MM.1S (cell line): ENCODE measurements around the gene DEAF1.

Experiments used
- CTCF ChIP-seq: fragments of 300-600 bp; sonication (generic); IDR thresholded peaks from 2 replicates; pipeline ENCODE4 v1.5.1; 2016; ENCODE audit warnings: antibody characterized with exemption, low read length, mixed read lengths
- EZH2 ChIP-seq: fragments of 300-600 bp; sonication (generic); optimal IDR thresholded peaks from 2 replicates; pipeline ENCODE3; 2017; ENCODE audit warnings: low read depth, mild to moderate bottlenecking, antibody characterized with exemption, low read length, mixed read lengths
- EZH2phosphoT487 ChIP-seq: fragments of 300-600 bp; sonication (generic); IDR thresholded peaks from 2 replicates; pipeline ENCODE4 v1.6.1; 2018; ENCODE audit warnings: antibody characterized with exemption, low read length

- TF ChIP-seq CTCF (no peak), EZH2phosphoT487 (no peak), EZH2 (no peak)
Measured at GRCh38 chr11:686451-687243, 8.4 kb downstream of the DEAF1 start.
